Esophagus muscularis mucosa (tissue), 4 donors: ENCODE data around the gene TP53INP2. TPM values are rescaled to one million over a fixed set of nuclear protein-coding genes. Genes with fewer than 3 reads are reported as not detected.

Experiments
- DNase-seq: peaks from one replicate; pipeline ENCODE4 v3.0.0-alpha.2; 2017; ENCODE audit errors: extremely low spot score
- H3K27ac ChIP-seq, 4 donors: fragments of 200-600 bp; sonication (generic); replicated peaks in 1 of 4; 1 replicate in 3 of 4; 2 replicates in 1 of 4; pipeline ENCODE4 v1.5.1; 2016 to 2019; ENCODE audit warnings: mild to moderate bottlenecking in 1 of 4
- H3K27me3 ChIP-seq, 4 donors: fragments of 200-600 bp; sonication (generic); one replicate each; pipeline versions ENCODE4 v1.5.1 to v1.6.0; 2016 to 2019
- H3K36me3 ChIP-seq, 4 donors: fragments of 200-600 bp; sonication (generic); one replicate each; pipeline ENCODE4 v1.5.1; 2016 to 2019
- H3K4me1 ChIP-seq, 4 donors: fragments of 200-600 bp; sonication (generic); one replicate each; pipeline ENCODE4 v1.5.1; 2016 to 2019
- H3K4me3 ChIP-seq, 4 donors: fragments of 200-600 bp; sonication (generic); 1 replicate in 2 of 4; 2 replicates in 2 of 4; pipeline ENCODE4 v1.5.1; 2016 to 2019; ENCODE audit warnings: mild to moderate bottlenecking in 4 of 4, moderate library complexity in 1 of 4
- H3K9me3 ChIP-seq, 4 donors: fragments of 200-600 bp; sonication (generic); 1 replicate in 3 of 4; 2 replicates in 1 of 4; pipeline ENCODE4 v1.5.1; 2016 to 2019
- EP300 ChIP-seq: sonication (generic); formaldehyde crosslinking; IDR thresholded peaks from one replicate; pipeline ENCODE4 v1.6.1; 2017; ENCODE audit warnings: antibody characterized with exemption
- POLR2A ChIP-seq: fragments of 450-650 bp; IDR thresholded peaks from one replicate; pipeline ENCODE4 v1.6.1; 2017; ENCODE audit warnings: antibody characterized with exemption, moderate library complexity, mild to moderate bottlenecking, low read depth
- POLR2AphosphoS5 ChIP-seq, 2 donors: sonication (generic); formaldehyde crosslinking; IDR thresholded peaks; one replicate each; pipeline ENCODE4 v1.6.1; 2017; ENCODE audit warnings: antibody characterized with exemption in 2 of 2
- WGBS: methylation state at CpG from one replicate; pipeline ENCODE4 v1.1.5; 2018; 5-methylcytosine and 5-hydroxymethylcytosine counted together
- intact Hi-C: fragments of 100-400 bp; cut with DNase I; formaldehyde crosslinking; loops from one replicate; pipeline ENCODE4 v1.15.1; 2023
- total RNA-seq, 4 donors: library from RNA; depleted of rRNA; stranded (reverse); fragments of >200 nt; gene quantifications; one replicate each; pipeline versions ENCODE4 v1.1.0 to v1.2.1, GENCODE V29; 2016
- TF ChIP-seq, protein P1 (sequence below), 3 experiments: fragments of 200-600 bp in 2 of 3; fragments of 450-650 bp in 1 of 3; sonication (generic) in 2 of 3; IDR thresholded peaks; one replicate each; pipeline ENCODE4 v1.5.1; 2017 to 2019; ENCODE audit warnings: antibody characterized with exemption in 3 of 3, mild to moderate bottlenecking in 2 of 3, moderate library complexity in 1 of 3

Gene TP53INP2
- total RNA-seq, 4 donors from 2014 or later = 37.1 to 73.1 (median 62.5) TPM

DNA sequence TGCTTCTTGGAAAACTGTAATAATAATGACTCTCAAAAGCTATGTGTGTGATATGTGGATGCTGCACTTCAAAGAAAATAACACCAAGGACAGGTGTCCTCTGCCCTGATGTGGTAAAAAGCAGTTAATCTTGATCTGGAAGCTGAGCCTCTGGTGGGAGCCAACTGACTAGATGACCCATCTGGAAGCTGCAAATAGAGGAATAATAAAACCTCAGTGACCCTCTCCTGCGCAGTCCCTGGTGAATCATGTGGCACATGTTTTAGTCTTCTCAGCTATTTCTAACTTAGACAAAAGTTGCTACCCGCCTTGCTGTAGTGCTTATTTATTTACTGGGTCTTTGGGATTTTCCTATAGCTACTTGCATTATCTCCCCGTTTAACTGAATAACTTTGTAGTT, 47.3 kb downstream of the TP53INP2 start:
- Histone ChIP-seq H3K9me3 (no peaks in the 10 kb centered on the region), H3K36me3 (peaks cover 40 to 84% (median 74%) of the 10 kb centered on the region in 4 donors), H3K27ac (no peak overlapping the region), H3K4me3 (no peak overlapping the region), H3K4me1 (no peaks in the 10 kb centered on the region), H3K27me3 (no peaks in the 10 kb centered on the region)
- no peak for DNase-seq
- 91% methylated on average over 3 of the region's 3 CpGs for WGBS
- TF ChIP-seq POLR2AphosphoS5 (IDR thresholded peaks at IDR 0.05) = no peak
- TF ChIP-seq, protein P1, sequence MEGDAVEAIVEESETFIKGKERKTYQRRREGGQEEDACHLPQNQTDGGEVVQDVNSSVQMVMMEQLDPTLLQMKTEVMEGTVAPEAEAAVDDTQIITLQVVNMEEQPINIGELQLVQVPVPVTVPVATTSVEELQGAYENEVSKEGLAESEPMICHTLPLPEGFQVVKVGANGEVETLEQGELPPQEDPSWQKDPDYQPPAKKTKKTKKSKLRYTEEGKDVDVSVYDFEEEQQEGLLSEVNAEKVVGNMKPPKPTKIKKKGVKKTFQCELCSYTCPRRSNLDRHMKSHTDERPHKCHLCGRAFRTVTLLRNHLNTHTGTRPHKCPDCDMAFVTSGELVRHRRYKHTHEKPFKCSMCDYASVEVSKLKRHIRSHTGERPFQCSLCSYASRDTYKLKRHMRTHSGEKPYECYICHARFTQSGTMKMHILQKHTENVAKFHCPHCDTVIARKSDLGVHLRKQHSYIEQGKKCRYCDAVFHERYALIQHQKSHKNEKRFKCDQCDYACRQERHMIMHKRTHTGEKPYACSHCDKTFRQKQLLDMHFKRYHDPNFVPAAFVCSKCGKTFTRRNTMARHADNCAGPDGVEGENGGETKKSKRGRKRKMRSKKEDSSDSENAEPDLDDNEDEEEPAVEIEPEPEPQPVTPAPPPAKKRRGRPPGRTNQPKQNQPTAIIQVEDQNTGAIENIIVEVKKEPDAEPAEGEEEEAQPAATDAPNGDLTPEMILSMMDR (IDR thresholded peaks at IDR 0.05) = no peak
- TF ChIP-seq EP300 = no peak
- no peak for TF ChIP-seq POLR2A
- intact Hi-C loops = no loop called here

DNA sequence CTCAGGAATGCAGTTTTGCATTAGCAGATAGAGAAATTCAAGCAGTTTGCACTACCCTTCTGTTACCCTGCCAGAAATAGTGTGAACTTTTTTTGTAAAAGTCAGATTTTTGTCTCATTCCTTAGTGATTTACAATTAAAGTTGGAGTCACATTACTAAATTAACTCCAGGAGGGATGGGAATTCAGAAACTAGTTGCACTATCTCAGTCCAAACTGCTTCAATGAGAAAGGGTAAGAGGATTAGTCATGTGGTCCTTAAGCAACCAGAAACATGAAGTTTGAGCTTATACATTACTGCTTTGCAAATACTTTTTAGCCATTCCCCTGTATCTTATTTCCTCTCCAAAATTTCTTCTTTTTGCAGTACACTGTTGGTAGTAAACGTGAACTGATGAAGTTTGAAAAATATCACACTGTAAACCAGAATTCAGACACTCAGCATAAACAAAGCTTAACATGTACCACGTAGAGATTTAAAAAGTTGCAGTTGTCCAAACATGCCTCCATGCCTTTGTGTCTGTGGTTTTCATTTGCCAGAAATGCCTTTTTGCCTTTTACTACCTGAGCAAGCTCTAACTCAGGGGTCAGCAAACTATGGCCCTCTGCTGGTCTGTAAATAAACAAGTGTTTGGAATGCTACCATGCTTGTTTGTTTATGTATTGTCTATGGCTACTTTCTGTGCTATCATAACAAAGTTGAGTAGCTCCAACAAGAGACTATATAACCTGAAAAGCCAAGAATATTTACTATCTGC, 49.7 kb downstream of the TP53INP2 start:
- DNase-seq = no peak
- no peaks in the 10 kb centered on the region for H3K4me1 ChIP-seq
- WGBS = 59% methylated on average over 2 of the region's 2 CpGs
- no peaks in the 10 kb centered on the region for H3K9me3 ChIP-seq
- H3K36me3 ChIP-seq = peaks cover 54 to 97% (median 86%) of the 10 kb centered on the region in 4 donors
- H3K4me3 ChIP-seq = no peak overlapping the region
- H3K27ac ChIP-seq = no peak overlapping the region
- TF ChIP-seq, protein P1 (IDR thresholded peaks at IDR 0.05) = no peak
- no peak for TF ChIP-seq POLR2A
- no peak for TF ChIP-seq EP300
- no peak for TF ChIP-seq POLR2AphosphoS5 (IDR thresholded peaks at IDR 0.05)
- no peaks in the 10 kb centered on the region for H3K27me3 ChIP-seq
- intact Hi-C loops = no loop called here

DNA sequence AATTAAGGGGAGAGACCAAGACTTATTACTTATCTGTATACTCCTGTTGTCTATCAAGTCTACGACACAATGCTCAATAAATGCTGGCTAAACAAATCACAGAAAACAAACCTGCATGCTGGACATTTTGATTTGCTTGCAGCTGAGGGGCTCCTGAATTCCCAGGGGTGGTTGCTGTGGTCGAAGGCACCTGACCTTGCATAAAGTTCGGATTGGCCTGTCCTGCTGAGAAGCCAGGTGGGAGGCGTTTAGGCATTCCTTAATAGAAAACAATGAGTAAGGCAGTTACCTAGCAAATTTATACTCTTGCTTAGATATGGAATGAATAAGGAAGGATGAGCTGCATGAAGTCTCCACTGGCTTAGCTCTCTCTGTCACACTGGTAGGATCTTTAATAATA, 50.5 kb downstream of the TP53INP2 start:
- no peak for DNase-seq
- Histone ChIP-seq H3K27ac (no peak overlapping the region), H3K9me3 (no peaks in the 10 kb centered on the region), H3K36me3 (peaks cover 50 to 97% (median 87%) of the 10 kb centered on the region in 4 donors), H3K4me1 (no peaks in the 10 kb centered on the region), H3K4me3 (no peak overlapping the region), H3K27me3 (no peaks in the 10 kb centered on the region)
- intact Hi-C loops = no loop called here
- 80% methylated on average over 4 of the region's 4 CpGs for WGBS
- TF ChIP-seq, protein P1 (IDR thresholded peaks at IDR 0.05) = no peak
- TF ChIP-seq POLR2AphosphoS5 (IDR thresholded peaks at IDR 0.05) (no peak), POLR2A (no peak), EP300 (no peak)

DNA sequence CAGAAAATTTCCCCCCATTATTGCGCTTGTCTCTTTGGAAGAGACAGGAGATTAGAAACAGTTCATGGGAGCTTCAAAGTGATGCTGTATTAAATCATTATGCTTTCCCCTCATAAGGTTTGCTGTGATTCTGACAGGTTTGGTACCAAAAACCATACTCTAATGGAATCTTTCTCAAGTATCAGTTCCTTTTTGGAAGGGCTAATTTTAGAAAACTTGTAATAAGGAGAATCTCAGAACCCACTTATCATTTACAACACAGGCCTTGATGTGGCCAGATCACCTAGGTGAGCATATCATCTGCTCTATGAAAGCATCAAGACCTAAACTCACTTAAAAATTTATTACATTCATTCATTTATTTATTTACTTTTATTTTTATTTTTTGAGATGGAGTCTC, 51.2 kb downstream of the TP53INP2 start:
- H3K27me3 ChIP-seq = no peaks in the 10 kb centered on the region
- intact Hi-C loops = no loop called here
- no peak for DNase-seq
- H3K9me3 ChIP-seq = no peaks in the 10 kb centered on the region
- 100% methylated on average over 1 of the region's 1 CpG for WGBS
- no peaks in the 10 kb centered on the region for H3K4me1 ChIP-seq
- no peak overlapping the region for H3K4me3 ChIP-seq
- TF ChIP-seq EP300 (no peak), POLR2AphosphoS5 (IDR thresholded peaks at IDR 0.05) (no peak), POLR2A (no peak)
- TF ChIP-seq, protein P1 (IDR thresholded peaks at IDR 0.05) = no peak
- H3K27ac ChIP-seq = no peak overlapping the region
- peaks cover 42 to 97% (median 85%) of the 10 kb centered on the region in 4 donors for H3K36me3 ChIP-seq
